GM21576 (cell line): ENCODE measurements around the gene ALKBH3.

Experiments used
- ATAC-seq: cut with Tn5 transposase; IDR thresholded peaks from one replicate; pipeline ENCODE4 v1.9.1; 2021; ENCODE audit warnings: mild to moderate bottlenecking, moderate library complexity; ENCODE audit not compliant: unreplicated experiment

ALKBH3 gene

GRCh38 chr11:43880640-43881159 lies at the start of gene ALKBH3:
Gene ALKBH3, plus strand, starts transcription at chr11:43880831. Its CDS starts 1,822 bp downstream, at chr11:43882653.
- ATAC-seq, result peak; percentile 98

DNA sequence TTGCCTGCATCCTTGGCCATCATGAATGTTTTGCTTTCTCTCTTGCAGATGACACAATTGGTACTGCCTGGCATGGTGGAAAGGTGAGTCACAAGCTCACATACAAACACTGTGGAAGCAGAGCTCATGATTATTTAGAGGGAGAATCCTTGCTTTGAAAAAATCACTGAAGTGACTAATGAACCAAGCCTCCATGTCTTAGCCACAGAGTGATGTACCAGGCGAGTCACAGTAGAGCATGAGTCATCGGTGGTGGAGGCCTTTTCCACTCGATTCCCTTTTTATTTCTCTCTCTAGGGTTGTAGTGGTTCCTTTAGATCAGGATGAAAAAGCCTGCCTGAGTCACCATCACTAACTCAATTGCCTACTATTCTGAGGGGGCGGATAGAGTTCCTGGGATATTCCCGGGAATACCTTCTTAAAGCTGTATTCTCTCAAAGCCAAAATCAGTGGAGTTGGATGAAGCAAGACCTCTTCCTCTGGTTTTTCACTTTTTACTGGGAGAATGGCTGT lies 49.6 kb upstream of the ALKBH3 start:
- ATAC-seq, result no peak

- no peak for ATAC-seq
Observed at GRCh38 chr11:43832536-43832935, 48.1 kb upstream of the ALKBH3 start.

DNA sequence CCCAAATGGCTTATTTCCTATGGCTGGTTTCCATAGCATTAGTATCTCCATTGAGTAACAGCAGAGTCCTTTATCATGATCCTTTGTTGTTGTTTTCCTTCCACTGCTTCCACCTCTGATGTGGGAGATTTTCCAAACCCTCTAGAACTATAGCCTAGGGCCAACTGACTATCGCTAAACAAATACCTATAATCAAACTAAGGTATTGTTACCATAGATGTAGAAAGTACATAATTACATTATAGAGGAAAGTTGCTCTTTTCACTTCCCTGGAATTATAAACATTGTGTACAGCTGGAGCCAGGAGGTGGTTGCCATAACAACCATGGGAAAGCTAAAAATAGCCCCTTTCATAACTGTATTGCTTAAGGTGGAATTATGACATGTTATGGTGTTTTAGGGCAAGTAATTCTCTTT lies 47.0 kb upstream of the ALKBH3 start:
- no peak for ATAC-seq

GRCh38 chr11:43834286-43834685 lies 46.3 kb upstream of the ALKBH3 start:
- no peak for ATAC-seq

DNA sequence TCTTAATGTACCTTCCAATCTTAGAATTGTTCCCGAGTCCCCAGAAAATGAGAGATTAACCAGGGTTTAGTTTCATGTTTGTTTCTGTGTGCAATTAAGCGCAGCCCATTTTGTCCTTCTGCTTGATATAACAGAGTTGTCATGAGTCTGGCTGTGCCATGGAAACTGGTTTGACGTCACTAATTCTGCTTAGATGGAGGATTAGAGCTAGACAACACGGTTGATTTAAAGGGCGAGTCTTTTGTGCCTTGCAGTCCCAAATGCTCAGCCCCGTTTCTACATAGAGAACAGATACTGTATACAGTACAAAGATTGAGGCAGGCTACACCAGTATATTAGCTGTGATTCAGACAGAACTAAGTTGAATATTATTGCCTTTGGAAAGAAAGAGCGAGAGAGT lies 45.5 kb upstream of the ALKBH3 start:
- no peak for ATAC-seq

DNA sequence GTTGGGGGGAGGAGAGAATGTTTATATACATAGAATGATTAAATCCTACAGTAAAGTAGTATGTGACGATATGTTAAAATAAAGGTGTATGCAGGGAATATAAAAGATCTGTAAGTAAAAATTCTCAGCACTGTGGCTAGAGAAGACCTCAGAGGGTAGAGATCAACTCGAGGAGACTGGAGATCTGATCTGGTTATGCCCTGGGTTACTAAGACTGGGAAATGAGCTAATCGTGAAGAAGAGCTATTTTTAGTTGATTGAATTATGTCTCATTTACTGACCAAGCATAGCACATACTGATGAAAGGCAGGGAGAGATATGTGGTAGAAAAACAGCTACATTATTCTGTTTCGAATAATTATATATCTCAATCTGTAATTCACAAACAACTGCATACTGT lies 42.8 kb upstream of the ALKBH3 start:
- ATAC-seq, result no peak

- no peak for ATAC-seq
Observed at GRCh38 chr11:43842021-43842420, 38.6 kb upstream of the ALKBH3 start.

DNA sequence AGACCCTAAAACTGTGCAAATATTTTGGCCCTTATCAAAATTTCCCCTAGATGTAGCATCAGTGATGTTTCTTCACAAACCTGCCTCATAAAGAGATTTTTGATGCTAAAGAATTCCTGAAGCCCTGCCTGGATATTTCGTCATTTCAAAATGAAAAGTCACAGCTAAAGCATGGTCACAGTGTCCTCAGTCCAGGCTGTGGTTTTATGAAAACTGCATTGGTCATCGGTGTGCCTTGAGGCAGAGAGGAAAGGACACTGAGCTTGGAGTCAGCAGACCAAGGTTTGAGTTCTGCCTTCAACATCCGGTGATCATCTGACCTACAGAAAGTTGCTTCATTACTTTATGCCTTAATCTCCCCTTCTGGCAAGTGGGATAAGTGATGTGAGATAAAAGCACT lies 34.8 kb upstream of the ALKBH3 start:
- ATAC-seq, result no peak

DNA sequence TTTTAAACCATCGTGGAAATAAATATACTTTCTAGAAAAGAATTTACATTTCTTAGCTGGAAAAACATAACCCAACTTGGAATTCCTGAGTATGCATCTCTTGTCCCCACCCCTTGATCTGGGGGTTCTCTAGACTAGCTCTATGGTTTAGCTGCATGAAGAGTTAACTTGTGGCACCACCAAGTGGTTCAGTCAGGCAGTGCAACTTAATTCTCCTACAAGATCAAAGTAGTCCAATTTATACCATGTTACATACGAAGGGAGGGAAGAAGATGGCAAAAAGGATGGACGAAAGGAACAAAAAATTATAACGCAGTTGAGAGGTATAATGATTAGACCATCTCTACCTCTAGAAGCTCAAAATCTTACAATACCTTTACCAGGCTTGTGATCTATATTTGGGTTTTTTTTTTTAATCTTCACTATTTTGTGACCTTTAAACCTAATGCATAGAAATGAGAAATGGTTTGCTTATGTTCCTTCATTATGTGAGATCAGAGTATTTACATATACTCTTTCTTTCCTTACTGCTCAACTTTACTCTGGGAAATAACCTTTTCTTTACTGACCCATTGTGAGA lies 28.5 kb upstream of the ALKBH3 start:
- peak; percentile 82 for ATAC-seq

DNA sequence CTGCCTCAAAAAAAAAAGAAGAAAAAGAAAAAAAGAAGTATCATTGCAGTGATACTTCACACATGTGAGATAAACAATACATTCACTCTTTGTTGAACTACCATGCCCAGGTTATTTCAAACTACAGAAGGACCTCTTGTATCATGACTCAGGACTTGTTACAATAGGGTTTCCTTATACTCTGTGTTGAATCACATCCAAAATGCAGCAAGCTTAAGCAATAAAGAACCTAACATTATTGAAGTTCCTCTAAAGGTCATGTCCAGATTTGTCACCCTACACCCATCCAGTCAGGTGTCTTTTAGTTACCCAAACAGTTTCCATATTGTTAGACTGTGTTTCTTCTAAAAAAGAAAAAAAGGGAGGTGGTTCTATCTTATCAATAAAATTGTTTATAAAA lies 26.9 kb upstream of the ALKBH3 start:
- ATAC-seq, result no peak

DNA sequence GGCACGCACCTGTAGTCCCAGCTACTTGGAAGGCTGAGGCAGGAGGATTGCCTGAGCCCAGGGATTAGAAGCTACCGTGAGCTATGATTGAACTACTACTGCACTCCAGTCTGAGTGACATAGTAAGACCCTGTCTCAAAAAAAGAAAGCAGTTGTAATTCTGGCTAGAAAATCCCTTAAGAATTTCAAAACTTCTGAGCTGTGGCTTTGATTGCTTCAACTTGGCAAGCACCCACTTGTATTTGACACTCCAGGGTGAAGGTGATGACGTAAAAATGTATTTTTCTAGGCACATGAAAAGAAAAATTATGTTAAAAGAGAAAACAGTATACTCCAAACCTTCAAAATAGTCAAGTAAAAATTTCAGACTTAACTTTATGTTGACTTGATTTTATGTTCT lies 23.6 kb upstream of the ALKBH3 start:
- no peak for ATAC-seq

GRCh38 chr11:43861141-43861540 lies 19.5 kb upstream of the ALKBH3 start:
- no peak for ATAC-seq

DNA sequence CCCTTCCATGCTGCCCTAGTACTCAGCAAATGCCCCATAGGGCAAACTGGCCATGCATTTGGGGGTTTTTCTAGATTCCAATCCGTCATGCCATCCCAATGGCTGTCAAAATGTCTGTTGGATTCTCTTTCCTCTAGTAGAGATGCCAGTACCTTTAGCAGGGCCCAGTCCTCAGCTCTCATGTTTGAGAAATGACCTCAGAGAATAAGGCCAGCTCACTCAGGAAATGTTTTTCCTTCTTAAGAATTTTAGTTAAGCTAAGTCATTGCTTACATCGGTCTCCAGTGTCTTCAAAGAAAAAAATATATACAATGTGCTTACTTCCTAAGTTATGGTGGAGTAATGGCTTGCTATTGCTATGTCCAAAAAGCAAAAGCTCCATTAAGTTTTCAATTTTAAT lies 14.1 kb upstream of the ALKBH3 start:
- ATAC-seq, result no peak

GRCh38 chr11:43866969-43867368 lies 13.7 kb upstream of the ALKBH3 start:
- ATAC-seq, result no peak

GRCh38 chr11:43868852-43869567 lies 11.6 kb upstream of the ALKBH3 start:
- peak; percentile 100 for ATAC-seq

GRCh38 chr11:43871051-43871450 lies 9.6 kb upstream of the ALKBH3 start:
- no peak for ATAC-seq

- ATAC-seq, result no peak
Observed at GRCh38 chr11:43872995-43873394, 7.6 kb upstream of the ALKBH3 start.

DNA sequence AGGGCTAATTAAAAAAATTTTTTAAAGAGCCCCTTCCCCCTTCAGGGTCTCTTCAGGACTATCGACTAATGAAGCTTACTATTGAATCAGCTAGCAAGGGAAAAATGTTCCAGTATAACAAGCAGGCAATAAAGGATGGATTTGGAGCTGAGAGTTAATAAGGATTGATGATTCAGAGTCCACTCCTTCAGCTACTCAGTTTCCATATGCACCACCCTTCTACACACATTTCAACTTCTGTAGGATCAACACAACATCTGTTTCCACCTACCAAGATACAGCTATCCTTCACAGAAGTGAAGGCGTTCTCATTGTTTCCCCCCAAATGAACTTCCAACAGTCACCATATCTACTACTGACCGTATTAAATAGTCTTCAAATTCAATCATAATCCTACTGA lies 6.6 kb upstream of the ALKBH3 start:
- ATAC-seq, result no peak

GRCh38 chr11:43874738-43875137 lies 5.9 kb upstream of the ALKBH3 start:
- no peak for ATAC-seq

- ATAC-seq, result peak; percentile 5
Observed at GRCh38 chr11:43879789-43880639, 617 bp upstream of the ALKBH3 start.
